HL-60 (cell line): ENCODE data around the gene EML2.
A peak's percentile ranks its signal among the peaks of the same experiment; 100 is the strongest.

ENCODE experiments used
- DNase-seq, 2 experiments: peaks; one replicate each; pipeline ENCODE4 v3.0.0-alpha.2; 2010 to 2020; ENCODE audit warnings: low read depth in 1 of 2, low spot score in 1 of 2
- H3K27ac ChIP-seq: fragments of 250-450 bp; sonication (Bioruptor Pico); replicated peaks from 2 replicates; pipeline ENCODE4 v1.5.1; 2020; ENCODE audit warnings: mild to moderate bottlenecking, moderate library complexity
- H3K27me3 ChIP-seq: fragments of 250-450 bp; sonication (Bioruptor Pico); 2 replicates; pipeline ENCODE4 v1.5.1; 2021; ENCODE audit warnings: mild to moderate bottlenecking, moderate library complexity; ENCODE audit not compliant: insufficient read depth, poor library complexity, severe bottlenecking
- H3K4me3 ChIP-seq: replicated peaks from 2 replicates; pipeline ENCODE4 v1.5.1; 2011; ENCODE audit warnings: mild to moderate bottlenecking, control low read depth, low read length; ENCODE audit not compliant: insufficient read depth
- GABPA ChIP-seq: IDR thresholded peaks from 2 replicates; pipeline ENCODE4 v1.6.1; 2012; ENCODE audit warnings: low read depth
- POLR2AphosphoS5 ChIP-seq: IDR thresholded peaks from 2 replicates; pipeline ENCODE4 v1.6.1; 2012; ENCODE audit warnings: low read depth
- SPI1 ChIP-seq: IDR thresholded peaks from 2 replicates; pipeline ENCODE4 v1.6.1; 2012; ENCODE audit warnings: low read depth, mild to moderate bottlenecking, borderline replicate concordance
- TF ChIP-seq, protein P1 (sequence below): IDR thresholded peaks from 2 replicates; pipeline ENCODE4 v1.6.1; 2012; ENCODE audit warnings: low read depth; ENCODE audit not compliant: insufficient replicate concordance
- TF ChIP-seq, protein P2 (sequence below): IDR thresholded peaks from one replicate; pipeline ENCODE4 v1.5.1; 2011; ENCODE audit warnings: low read length, control low read depth, inconsistent platforms; ENCODE audit not compliant: insufficient read depth

EML2 gene

DNA sequence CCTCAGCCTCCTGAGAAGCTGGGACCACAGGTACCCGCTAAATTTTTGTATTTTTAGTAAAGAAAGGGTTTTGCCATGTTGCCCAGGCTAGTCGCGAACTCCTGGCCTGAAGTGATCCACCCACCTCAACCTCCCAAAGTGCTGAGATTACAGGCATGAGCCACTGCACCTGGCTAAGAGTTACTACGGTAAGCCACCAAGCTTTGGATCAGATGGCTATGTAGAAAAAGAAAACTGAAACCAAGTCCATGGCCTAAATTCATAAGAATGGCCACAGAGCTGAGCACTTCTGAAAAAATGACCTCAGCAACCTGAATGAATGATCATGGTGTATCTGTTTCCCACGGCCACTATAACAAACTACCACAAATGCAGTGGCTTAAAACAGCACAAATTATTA, 64.0 kb downstream of the EML2 start:
- H3K27ac ChIP-seq, result no peak overlapping the region
- no peaks in the 10 kb centered on the region for H3K27me3 ChIP-seq
- no peak overlapping the region for H3K4me3 ChIP-seq
- TF ChIP-seq POLR2AphosphoS5 (no peak), SPI1 (no peak), GABPA (no peak)
- TF ChIP-seq, protein P1, sequence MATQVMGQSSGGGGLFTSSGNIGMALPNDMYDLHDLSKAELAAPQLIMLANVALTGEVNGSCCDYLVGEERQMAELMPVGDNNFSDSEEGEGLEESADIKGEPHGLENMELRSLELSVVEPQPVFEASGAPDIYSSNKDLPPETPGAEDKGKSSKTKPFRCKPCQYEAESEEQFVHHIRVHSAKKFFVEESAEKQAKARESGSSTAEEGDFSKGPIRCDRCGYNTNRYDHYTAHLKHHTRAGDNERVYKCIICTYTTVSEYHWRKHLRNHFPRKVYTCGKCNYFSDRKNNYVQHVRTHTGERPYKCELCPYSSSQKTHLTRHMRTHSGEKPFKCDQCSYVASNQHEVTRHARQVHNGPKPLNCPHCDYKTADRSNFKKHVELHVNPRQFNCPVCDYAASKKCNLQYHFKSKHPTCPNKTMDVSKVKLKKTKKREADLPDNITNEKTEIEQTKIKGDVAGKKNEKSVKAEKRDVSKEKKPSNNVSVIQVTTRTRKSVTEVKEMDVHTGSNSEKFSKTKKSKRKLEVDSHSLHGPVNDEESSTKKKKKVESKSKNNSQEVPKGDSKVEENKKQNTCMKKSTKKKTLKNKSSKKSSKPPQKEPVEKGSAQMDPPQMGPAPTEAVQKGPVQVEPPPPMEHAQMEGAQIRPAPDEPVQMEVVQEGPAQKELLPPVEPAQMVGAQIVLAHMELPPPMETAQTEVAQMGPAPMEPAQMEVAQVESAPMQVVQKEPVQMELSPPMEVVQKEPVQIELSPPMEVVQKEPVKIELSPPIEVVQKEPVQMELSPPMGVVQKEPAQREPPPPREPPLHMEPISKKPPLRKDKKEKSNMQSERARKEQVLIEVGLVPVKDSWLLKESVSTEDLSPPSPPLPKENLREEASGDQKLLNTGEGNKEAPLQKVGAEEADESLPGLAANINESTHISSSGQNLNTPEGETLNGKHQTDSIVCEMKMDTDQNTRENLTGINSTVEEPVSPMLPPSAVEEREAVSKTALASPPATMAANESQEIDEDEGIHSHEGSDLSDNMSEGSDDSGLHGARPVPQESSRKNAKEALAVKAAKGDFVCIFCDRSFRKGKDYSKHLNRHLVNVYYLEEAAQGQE, result no peak
- TF ChIP-seq, protein P2, sequence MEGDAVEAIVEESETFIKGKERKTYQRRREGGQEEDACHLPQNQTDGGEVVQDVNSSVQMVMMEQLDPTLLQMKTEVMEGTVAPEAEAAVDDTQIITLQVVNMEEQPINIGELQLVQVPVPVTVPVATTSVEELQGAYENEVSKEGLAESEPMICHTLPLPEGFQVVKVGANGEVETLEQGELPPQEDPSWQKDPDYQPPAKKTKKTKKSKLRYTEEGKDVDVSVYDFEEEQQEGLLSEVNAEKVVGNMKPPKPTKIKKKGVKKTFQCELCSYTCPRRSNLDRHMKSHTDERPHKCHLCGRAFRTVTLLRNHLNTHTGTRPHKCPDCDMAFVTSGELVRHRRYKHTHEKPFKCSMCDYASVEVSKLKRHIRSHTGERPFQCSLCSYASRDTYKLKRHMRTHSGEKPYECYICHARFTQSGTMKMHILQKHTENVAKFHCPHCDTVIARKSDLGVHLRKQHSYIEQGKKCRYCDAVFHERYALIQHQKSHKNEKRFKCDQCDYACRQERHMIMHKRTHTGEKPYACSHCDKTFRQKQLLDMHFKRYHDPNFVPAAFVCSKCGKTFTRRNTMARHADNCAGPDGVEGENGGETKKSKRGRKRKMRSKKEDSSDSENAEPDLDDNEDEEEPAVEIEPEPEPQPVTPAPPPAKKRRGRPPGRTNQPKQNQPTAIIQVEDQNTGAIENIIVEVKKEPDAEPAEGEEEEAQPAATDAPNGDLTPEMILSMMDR, result no peak
- no peak for DNase-seq

DNA sequence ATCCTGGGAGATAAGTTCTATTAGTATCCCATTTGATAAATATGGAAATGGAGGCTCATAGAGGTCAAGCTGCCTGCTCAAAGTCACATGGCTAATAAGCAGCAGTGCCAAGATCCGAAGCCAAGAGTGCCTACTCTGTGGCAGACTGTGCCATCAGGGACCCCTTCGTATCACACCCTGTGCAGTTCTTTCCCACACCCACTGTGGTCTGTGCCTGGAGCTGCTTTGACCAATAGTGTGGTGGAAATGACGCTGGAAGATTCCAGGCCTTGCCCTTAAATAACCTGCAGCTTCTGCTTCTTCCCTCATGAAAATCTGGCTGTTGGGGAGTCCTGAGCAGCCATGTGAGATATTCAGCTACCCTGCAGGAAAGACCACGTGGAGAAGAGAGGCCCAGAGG, 64.7 kb downstream of the EML2 start:
- Histone ChIP-seq H3K4me3 (no peak overlapping the region), H3K27ac (no peak overlapping the region), H3K27me3 (no peaks in the 10 kb centered on the region)
- TF ChIP-seq, protein P2, result no peak
- TF ChIP-seq, protein P1, result no peak
- TF ChIP-seq GABPA (no peak), SPI1 (no peak), POLR2AphosphoS5 (no peak)
- DNase-seq, result no peak

DNA sequence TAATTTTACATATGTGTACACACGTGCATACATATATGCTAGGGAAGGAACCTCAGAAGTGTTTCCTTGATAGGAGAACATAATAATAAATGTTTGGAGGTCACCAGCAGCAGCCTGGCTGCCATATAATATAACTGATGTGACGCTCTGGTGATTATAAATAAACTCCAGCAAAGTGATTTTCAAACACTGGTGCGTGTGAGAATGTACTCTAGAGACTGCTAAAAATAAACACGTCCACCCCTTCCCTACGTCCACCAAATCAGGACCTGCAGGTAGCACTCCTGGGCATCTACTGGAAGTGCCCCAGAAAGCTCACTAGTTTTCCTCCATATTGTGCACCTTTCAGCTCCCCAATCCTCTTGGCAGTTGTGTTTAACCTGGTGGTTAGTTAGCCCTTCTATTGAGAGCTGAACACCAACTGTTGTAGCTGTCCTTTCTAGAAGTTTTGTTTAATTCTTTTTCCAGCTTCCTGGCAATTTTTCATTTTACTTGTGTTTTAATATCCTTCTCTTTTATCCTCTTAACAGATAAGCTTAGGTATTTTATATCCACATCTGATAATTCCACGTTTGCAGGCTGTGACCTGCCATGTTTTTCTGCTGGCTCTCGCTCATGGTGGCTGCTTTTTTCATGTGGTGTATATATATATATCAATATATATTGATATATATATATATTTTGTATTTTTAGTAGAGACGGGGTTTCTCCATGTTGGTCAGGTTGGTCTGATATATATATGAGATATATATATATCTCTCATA, 67.6 kb downstream of the EML2 start:
- TF ChIP-seq SPI1, result no peak
- TF ChIP-seq POLR2AphosphoS5, result no peak
- Histone ChIP-seq H3K27ac (no peak overlapping the region), H3K4me3 (no peak overlapping the region), H3K27me3 (no peaks in the 10 kb centered on the region)
- no peak for DNase-seq

DNA sequence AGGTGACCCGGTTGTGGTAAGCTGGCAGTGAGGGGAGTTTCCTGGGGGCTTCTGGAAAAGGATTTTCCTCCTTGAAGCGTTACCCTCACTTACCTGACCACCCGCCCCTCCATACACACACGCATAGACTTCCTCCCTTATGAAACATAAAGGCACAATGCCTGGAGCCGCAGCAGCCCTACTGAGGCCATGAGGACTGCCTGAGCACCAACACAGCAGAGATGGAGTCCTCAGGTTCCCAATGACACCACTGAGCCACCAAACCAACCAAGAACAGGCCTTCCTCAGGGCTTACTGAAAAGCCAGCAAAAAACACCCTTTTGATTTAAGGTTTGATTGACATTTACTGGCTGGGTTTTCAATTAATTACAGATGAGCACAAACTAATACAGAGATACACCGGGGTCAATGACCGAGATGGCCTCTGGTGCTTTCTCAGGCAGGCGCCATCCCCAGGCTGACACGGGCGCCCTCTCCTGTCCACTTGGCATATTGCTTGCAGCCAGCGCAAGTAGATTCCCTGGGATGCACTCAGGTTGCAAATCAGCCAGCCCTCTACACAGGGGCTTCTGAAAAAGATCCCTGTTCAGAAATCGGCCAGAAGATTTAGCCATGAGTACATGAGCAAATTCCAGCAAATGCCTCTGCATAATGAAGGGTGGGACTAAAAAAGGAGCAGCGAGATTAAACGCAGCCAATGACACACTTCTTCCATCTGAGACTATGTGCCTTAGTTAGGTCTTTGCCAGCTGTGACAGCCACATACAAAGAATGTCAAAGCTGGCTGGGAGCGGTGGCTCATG, 69.4 kb downstream of the EML2 start:
- peak in 1 of 2 experiments; percentile 52 for DNase-seq
- Histone ChIP-seq H3K27me3 (no peaks in the 10 kb centered on the region), H3K27ac (no peak overlapping the region), H3K4me3 (no peak overlapping the region)
- no peak for TF ChIP-seq SPI1
- TF ChIP-seq, protein P2, result peak; percentile 72
